Transverse colon (tissue), 4 donors: ENCODE data around the gene KIDINS220.

ENCODE experiments used
- CTCF ChIP-seq, 5 experiments: fragments of 200-600 bp in 3 of 5; fragments of 450-650 bp in 2 of 5; sonication (generic) in 3 of 5; IDR thresholded peaks; 1 replicate in 2 of 5; 2 replicates in 3 of 5; pipeline ENCODE4 v1.5.1; 2016 to 2017; ENCODE audit warnings: antibody characterized with exemption in 5 of 5, inconsistent platforms in 3 of 5, mild to moderate bottlenecking in 2 of 5, moderate library complexity in 1 of 5
- POLR2AphosphoS5 ChIP-seq, 3 donors: sonication (generic); formaldehyde crosslinking; IDR thresholded peaks; one replicate each; pipeline ENCODE4 v1.6.1; 2016; ENCODE audit warnings: antibody characterized with exemption in 3 of 3

DNA sequence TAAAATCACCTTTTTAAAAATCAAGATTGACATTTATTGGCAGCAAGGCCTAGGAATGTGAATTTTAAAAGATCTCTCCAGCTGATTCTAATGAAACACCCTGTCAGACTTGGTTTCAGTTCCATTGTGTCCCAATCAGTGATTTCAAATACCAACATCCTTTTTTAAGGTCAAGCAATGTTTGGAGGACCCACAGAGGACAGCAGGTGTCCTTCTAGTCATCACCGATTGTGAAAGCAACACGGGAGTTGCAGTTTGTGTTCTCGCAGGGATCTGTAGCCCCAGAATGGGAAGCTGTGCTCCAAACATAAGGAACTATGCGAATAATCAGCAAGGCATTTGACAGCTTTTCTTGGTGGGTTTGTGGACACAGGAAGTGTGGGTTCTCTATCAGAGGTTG is 4.5 kb upstream of the KIDINS220 start:
- TF ChIP-seq POLR2AphosphoS5 (IDR thresholded peaks at IDR 0.05) (no peak), CTCF (IDR thresholded peaks at IDR 0.05) (no peak)
